PC-3 (cell line): ENCODE measurements around the gene FAM171A2. TPM values are rescaled to one million over a fixed set of nuclear protein-coding genes. Genes with fewer than 3 reads are reported as not detected.

ENCODE experiments used
- ATAC-seq: fragments of 200-7000 bp; cut with Tn5 transposase; 2 replicates; pipeline ENCODE4 v1.9.1; 2020; ENCODE audit warnings: mild to moderate bottlenecking, moderate library complexity
- BruUV-seq: library from RNA; stranded (reverse); fragments of 400-500 nt; replicated peaks from 2 replicates; lab custom pipeline; 2021; lab: Mats Ljungman, UMichigan
- CTCF ChIA-PET: fragments of 300-600 bp; sonication (Branson Sonifier 250); formaldehyde crosslinking; loops from one replicate; lab custom pipeline; 2022; ENCODE audit warnings: antibody characterized with exemption; lab: Charles Lee
- POLR2A ChIA-PET: fragments of 300-600 bp; sonication (Branson Sonifier 250); formaldehyde crosslinking; loops from one replicate; lab custom pipeline; 2022; ENCODE audit warnings: antibody characterized with exemption; ENCODE audit not compliant: unreplicated experiment; lab: Charles Lee
- DNase-seq: peaks from one replicate; pipeline ENCODE4 v3.0.0-alpha.2; 2015
- H2AFZ ChIP-seq: fragments of 300-600 bp; sonication (generic); 2 replicates; pipeline ENCODE4 v1.6.0; 2016; ENCODE audit warnings: antibody characterized with exemption, low read length
- H3F3A ChIP-seq: fragments of 300-600 bp; sonication (generic); one replicate; pipeline ENCODE4 v1.6.0; 2017; ENCODE audit warnings: antibody characterized with exemption, low read length, control low read depth, mild to moderate bottlenecking; ENCODE audit not compliant: unreplicated experiment
- H3K27ac ChIP-seq: fragments of 300-600 bp; sonication (generic); 2 replicates; pipeline ENCODE4 v1.5.1; 2016; ENCODE audit warnings: mild to moderate bottlenecking, low read length
- H3K27me3 ChIP-seq: fragments of 300-600 bp; sonication (generic); 2 replicates; pipeline ENCODE4 v1.6.1; 2016; ENCODE audit warnings: low read length, mixed read lengths
- H3K36me3 ChIP-seq: fragments of 300-600 bp; sonication (generic); 2 replicates; pipeline ENCODE4 v1.6.1; 2016; ENCODE audit warnings: low read depth, mixed run types, low read length, mixed read lengths
- H3K4me1 ChIP-seq: fragments of 300-600 bp; sonication (generic); 2 replicates; pipeline ENCODE4 v1.5.1; 2016; ENCODE audit warnings: low read length; ENCODE audit not compliant: insufficient read depth
- H3K4me2 ChIP-seq: fragments of 300-600 bp; sonication (generic); 2 replicates; pipeline ENCODE4 v1.6.0; 2016; ENCODE audit warnings: low read length
- H3K4me3 ChIP-seq: fragments of 300-600 bp; sonication (generic); 2 replicates; pipeline ENCODE4 v1.5.1; 2016; ENCODE audit warnings: mild to moderate bottlenecking, low read length, mixed read lengths
- H3K79me2 ChIP-seq: fragments of 300-600 bp; sonication (generic); 2 replicates; pipeline ENCODE4 v1.6.1; 2017; ENCODE audit warnings: low read length, mixed read lengths
- H3K9ac ChIP-seq: fragments of 300-600 bp; sonication (generic); 2 replicates; pipeline ENCODE4 v1.6.0; 2016; ENCODE audit warnings: mild to moderate bottlenecking, low read length
- H3K9me2 ChIP-seq: fragments of 300-600 bp; sonication (generic); replicated peaks from 2 replicates; pipeline ENCODE4 v1.6.1; 2016; ENCODE audit warnings: mixed run types, low read length, mixed read lengths
- H3K9me3 ChIP-seq: fragments of 300-600 bp; sonication (generic); 2 replicates; pipeline ENCODE4 v1.6.1; 2016; ENCODE audit warnings: low read length, mixed read lengths
- H4K20me1 ChIP-seq: fragments of 300-600 bp; sonication (generic); 2 replicates; pipeline ENCODE4 v1.6.1; 2016; ENCODE audit warnings: low read length, mixed read lengths
- CTCF ChIP-seq: fragments of 300-600 bp; sonication (generic); conservative IDR thresholded peaks from 2 replicates; pipeline ENCODE4 v1.5.1; 2017; ENCODE audit warnings: antibody characterized with exemption, low read depth, mild to moderate bottlenecking, low read length
- EZH2 ChIP-seq: fragments of 300-600 bp; sonication (generic); IDR thresholded peaks from one replicate; pipeline ENCODE4 v1.6.1; 2017; ENCODE audit warnings: antibody characterized with exemption, mild to moderate bottlenecking, low read length; ENCODE audit not compliant: unreplicated experiment
- EZH2phosphoT487 ChIP-seq: fragments of 300-600 bp; sonication (generic); IDR thresholded peaks from 2 replicates; pipeline ENCODE4 v1.6.1; 2018; ENCODE audit warnings: mild to moderate bottlenecking, antibody characterized with exemption, low read length, borderline replicate concordance
- intact Hi-C: fragments of 100-400 bp; cut with micrococcal nuclease; formaldehyde crosslinking; loops from 2 replicates; pipeline ENCODE4 v1.9.0; 2023
- total RNA-seq: library from RNA; depleted of rRNA; stranded (reverse); fragments of >200 nt; gene quantifications from 2 replicates; pipeline ENCODE4 v1.2.3, GENCODE V29; 2014

FAM171A2 gene
- total RNA-seq, 1 experiment from 2014 or later, result 16.3 TPM

DNA sequence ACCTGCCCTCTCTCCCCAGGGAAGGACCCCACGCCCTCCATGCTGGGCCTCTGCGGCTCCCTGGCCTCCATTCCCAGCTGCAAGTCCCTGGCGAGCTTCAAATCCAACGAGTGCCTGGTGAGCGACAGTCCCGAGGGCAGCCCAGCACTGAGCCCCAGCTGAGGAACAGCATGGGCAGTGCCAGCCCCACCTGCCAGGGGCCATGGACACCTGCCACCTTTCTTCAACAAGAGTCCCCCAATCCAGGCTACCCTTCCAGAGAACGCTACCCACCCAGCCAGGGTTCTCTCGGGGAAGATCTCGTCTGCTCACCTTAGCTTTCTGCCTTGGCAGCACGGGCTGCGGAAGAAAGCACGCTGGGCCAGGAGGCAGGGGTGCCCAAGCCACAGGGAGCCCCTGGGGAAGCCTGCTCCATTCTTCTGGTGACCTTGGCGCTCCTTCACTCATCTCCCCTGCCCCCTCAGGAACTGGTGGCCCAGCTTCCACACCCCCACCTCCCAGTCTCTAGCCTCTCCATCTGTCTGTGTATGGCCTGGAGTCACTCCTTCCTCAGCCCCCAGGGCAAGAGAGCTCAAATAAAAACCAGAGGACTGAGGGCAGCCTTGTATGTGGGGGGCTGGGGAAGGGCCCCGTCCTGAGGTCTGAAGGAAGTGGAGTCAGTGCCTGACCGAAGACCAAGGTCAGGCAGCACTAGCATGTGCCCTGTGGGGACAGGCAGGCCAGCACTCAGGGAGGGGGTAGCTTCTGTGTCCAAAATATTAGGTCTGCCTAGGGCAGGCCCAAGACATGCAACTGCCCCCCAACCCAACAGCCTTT is 45.4 kb downstream of the FAM171A2 start:
- ChIA-PET POLR2A (interaction anchor here (0.6 kb wide), 1 partner anchor 97 kb away, joined by 3 read pairs; no protein-coding TSS in a partner anchor), CTCF (no interaction called here)
- peaks cover 31% of the 10 kb centered on the region for H3K36me3 ChIP-seq
- H3K9me3 ChIP-seq, result no peaks in the 10 kb centered on the region
- TF ChIP-seq CTCF (no peak), EZH2 (no peak), EZH2phosphoT487 (no peak)
- H3K79me2 ChIP-seq, result peaks cover 19% of the 10 kb centered on the region
- H3K9me2 ChIP-seq, result no peaks in the 10 kb centered on the region
- no peak overlapping the region for H2AFZ ChIP-seq
- DNase-seq (no peak), ATAC-seq (no peak)
- 0 out of 2 replicates have a peak, but pooled peaks cover 6% of the 10 kb centered on the region for H4K20me1 ChIP-seq
- no peak overlapping the region for H3K9ac ChIP-seq
- no peak overlapping the region for H3K27ac ChIP-seq
- no peaks in the 10 kb centered on the region for H3F3A ChIP-seq
- no peak overlapping the region for H3K4me3 ChIP-seq
- no peaks in the 10 kb centered on the region for H3K27me3 ChIP-seq
- BruUV-seq, result no TSS peak
- intact Hi-C loops, result no loop called here
- no peak overlapping the region for H3K4me2 ChIP-seq
- H3K4me1 ChIP-seq, result peaks cover 15% of the 10 kb centered on the region

- no peaks in the 10 kb centered on the region for H3K9me3 ChIP-seq
- H3K4me2 ChIP-seq, result no peak overlapping the region
- BruUV-seq, result no TSS peak
- H3K9me2 ChIP-seq, result no peaks in the 10 kb centered on the region
- CTCF ChIA-PET, result no interaction called here
- ATAC-seq (no peak), DNase-seq (no peak)
- H3F3A ChIP-seq, result no peaks in the 10 kb centered on the region
- peaks cover 11% of the 10 kb centered on the region for H3K4me1 ChIP-seq
- H4K20me1 ChIP-seq, result 0 out of 2 replicates have a peak, but pooled peaks cover 5% of the 10 kb centered on the region
- no peak overlapping the region for H3K9ac ChIP-seq
- POLR2A ChIA-PET, result interaction anchor here (0.6 kb wide), 1 partner anchor 97 kb away, joined by 3 read pairs; no protein-coding TSS in a partner anchor
- no peak overlapping the region for H2AFZ ChIP-seq
- no peaks in the 10 kb centered on the region for H3K27me3 ChIP-seq
- peaks cover 30% of the 10 kb centered on the region for H3K36me3 ChIP-seq
- intact Hi-C loops, result no loop called here
- TF ChIP-seq EZH2phosphoT487 (no peak), EZH2 (no peak), CTCF (no peak)
- H3K27ac ChIP-seq, result no peak overlapping the region
- H3K4me3 ChIP-seq, result no peak overlapping the region
- peaks cover 11% of the 10 kb centered on the region for H3K79me2 ChIP-seq
Observed at GRCh38 chr17:44317545-44317944, 46.1 kb downstream of the FAM171A2 start.
